Stimulated activated CD4-positive, alpha-beta T cell treated with anti-CD3 and anti-CD28 coated beads, Interleukin-2, amount 100 ng/mL, for 48 hours (primary cell): ENCODE data around the gene AOPEP.

Experiments used
- DNase-seq, 2 donors: peaks; one replicate each; pipeline ENCODE4 v3.0.0-alpha.2; 2020

The AOPEP gene

GRCh38 chr9:95048225-95049087 is 322.0 kb downstream of the AOPEP start:
- peak; percentile 34 to 38 for DNase-seq

- DNase-seq = no peak
Measured at GRCh38 chr9:95049761-95050160, 323.3 kb downstream of the AOPEP start.

GRCh38 chr9:95053611-95054570 is 327.4 kb downstream of the AOPEP start:
- no peak for DNase-seq

- no peak for DNase-seq
Measured at GRCh38 chr9:95055334-95055850, 328.9 kb downstream of the AOPEP start.

- no peak for DNase-seq
Measured at GRCh38 chr9:95055851-95056551, 329.5 kb downstream of the AOPEP start.

- DNase-seq = no peak
Measured at GRCh38 chr9:95057101-95057500, 330.6 kb downstream of the AOPEP start.

GRCh38 chr9:95058121-95058785 is 331.8 kb downstream of the AOPEP start:
- no peak for DNase-seq

- DNase-seq = no peak
Measured at GRCh38 chr9:95058795-95059386, 332.4 kb downstream of the AOPEP start.

- DNase-seq = no peak
Measured at GRCh38 chr9:95060234-95060633, 333.7 kb downstream of the AOPEP start.

- DNase-seq = no peak
Measured at GRCh38 chr9:95060916-95061315, 334.4 kb downstream of the AOPEP start.

- DNase-seq = no peak
Measured at GRCh38 chr9:95061916-95062595, 335.6 kb downstream of the AOPEP start.

- DNase-seq = no peak
Measured at GRCh38 chr9:95062596-95063065, 336.1 kb downstream of the AOPEP start.

- no peak for DNase-seq
Measured at GRCh38 chr9:95063300-95063699, 336.8 kb downstream of the AOPEP start.

- DNase-seq = no peak
Measured at GRCh38 chr9:95065224-95065623, 338.7 kb downstream of the AOPEP start.

- DNase-seq = no peak
Measured at GRCh38 chr9:95067057-95067456, 340.6 kb downstream of the AOPEP start.

GRCh38 chr9:95067897-95068296 is 341.4 kb downstream of the AOPEP start:
- DNase-seq = no peak

- DNase-seq = no peak
Measured at GRCh38 chr9:95070549-95071021, 344.1 kb downstream of the AOPEP start.

- DNase-seq = no peak
Measured at GRCh38 chr9:95071450-95071849, 345.0 kb downstream of the AOPEP start.

- no peak for DNase-seq
Measured at GRCh38 chr9:95071925-95072324, 345.4 kb downstream of the AOPEP start.

- no peak for DNase-seq
Measured at GRCh38 chr9:95073042-95073607, 346.6 kb downstream of the AOPEP start.

GRCh38 chr9:95073918-95074317 is 347.4 kb downstream of the AOPEP start:
- no peak for DNase-seq
